ENCODE data around the gene MGAT4A. TPM values are rescaled to one million over a fixed set of nuclear protein-coding genes. Genes with fewer than 3 reads are reported as not detected.
A peak's percentile ranks its signal among the peaks of the same experiment; 100 is the strongest.

Gene MGAT4A
- 10 to 100 TPM; 13.8 to 13.9 TPM for total RNA-seq
- 12.1 TPM for polyA plus RNA-seq (ENCODE audit: insufficient read depth, low read depth, low replicate concordance)
- long read RNA-seq, donor 1, result 0 reads
- long read RNA-seq, donor 2, full-length matches to known transcripts, result 3 of 3 reads
- long read RNA-seq, donor 2, partial matches to known transcripts, result 0 of 3 reads
- long read RNA-seq, donor 2, other reads (novel, unspliced or antisense), result 0 of 3 reads

DNA sequence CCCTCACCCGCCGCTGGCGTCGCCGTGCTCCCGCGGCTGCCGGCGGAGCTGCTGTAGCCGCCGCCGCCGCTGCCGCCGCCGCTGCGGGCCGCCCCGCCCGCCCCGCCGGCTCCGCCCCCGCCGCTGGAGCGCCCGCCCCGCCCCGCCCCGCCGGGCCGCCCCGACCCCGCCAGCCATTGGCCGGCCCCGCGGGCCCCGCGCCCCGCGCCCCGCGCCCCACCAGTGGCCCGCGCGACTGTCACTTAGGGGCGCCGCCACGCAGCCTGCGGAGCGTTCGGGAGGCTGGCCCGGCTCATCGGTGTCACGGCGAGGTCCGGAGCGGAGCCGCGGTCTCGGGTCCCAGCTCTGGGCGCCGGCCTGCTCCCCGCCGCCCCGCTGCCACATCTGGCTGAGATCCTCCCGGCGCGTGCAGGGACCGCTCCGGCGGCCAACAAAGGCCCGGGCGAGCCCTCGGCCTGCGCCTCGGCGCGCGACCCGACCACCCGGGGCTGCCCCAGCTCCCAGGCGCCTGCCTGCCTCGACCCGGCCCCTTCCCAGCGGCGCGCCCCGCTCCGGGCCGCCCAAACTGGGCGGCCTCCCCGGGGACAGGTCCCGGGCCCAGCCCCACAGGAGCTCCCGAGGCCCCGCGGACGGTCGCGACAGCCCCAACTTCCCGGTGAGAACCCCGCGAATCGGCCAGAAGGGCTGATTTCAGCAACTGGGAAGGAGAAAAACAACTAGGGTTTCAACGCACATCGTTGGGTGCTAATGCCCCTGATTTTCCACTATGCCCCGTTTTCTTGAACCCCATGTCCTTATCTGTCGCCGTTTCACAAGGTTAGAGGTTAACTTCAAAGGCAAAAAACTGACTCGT is at the start of gene MGAT4A:
Gene MGAT4A, minus strand, starts transcription at position 92 of the 853 bp plus-strand sequence. CDS start 4,800 bp downstream, outside the sequence.
- Histone ChIP-seq H3K27ac (peak within 1 kb of the TSS; percentile 42 to 80), H3K36me3 (ENCODE audit: low read depth, missing control alignments) (no peaks in the 10 kb centered on the region), H3K4me3 (peak within 1 kb of the TSS; percentile 71), H3K9me3 (no peaks in the 10 kb centered on the region), H3K27me3 (no peaks in the 10 kb centered on the region), H3K4me1 (peaks cover 9% of the 10 kb centered on the region)
- DNase-seq, result peak; percentile 61
- TF ChIP-seq POLR2A (IDR thresholded peaks at IDR 0.05), result no peak
- TF ChIP-seq, protein P1, sequence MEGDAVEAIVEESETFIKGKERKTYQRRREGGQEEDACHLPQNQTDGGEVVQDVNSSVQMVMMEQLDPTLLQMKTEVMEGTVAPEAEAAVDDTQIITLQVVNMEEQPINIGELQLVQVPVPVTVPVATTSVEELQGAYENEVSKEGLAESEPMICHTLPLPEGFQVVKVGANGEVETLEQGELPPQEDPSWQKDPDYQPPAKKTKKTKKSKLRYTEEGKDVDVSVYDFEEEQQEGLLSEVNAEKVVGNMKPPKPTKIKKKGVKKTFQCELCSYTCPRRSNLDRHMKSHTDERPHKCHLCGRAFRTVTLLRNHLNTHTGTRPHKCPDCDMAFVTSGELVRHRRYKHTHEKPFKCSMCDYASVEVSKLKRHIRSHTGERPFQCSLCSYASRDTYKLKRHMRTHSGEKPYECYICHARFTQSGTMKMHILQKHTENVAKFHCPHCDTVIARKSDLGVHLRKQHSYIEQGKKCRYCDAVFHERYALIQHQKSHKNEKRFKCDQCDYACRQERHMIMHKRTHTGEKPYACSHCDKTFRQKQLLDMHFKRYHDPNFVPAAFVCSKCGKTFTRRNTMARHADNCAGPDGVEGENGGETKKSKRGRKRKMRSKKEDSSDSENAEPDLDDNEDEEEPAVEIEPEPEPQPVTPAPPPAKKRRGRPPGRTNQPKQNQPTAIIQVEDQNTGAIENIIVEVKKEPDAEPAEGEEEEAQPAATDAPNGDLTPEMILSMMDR (IDR thresholded peaks at IDR 0.05), result no peak
- intact Hi-C loops (cut with DNase I; ENCODE audit: low total_unique reads), result no loop called here
- WGBS, 2 donors, result 0% methylated on average over 6 to 13 of the region's 110 CpGs

DNA sequence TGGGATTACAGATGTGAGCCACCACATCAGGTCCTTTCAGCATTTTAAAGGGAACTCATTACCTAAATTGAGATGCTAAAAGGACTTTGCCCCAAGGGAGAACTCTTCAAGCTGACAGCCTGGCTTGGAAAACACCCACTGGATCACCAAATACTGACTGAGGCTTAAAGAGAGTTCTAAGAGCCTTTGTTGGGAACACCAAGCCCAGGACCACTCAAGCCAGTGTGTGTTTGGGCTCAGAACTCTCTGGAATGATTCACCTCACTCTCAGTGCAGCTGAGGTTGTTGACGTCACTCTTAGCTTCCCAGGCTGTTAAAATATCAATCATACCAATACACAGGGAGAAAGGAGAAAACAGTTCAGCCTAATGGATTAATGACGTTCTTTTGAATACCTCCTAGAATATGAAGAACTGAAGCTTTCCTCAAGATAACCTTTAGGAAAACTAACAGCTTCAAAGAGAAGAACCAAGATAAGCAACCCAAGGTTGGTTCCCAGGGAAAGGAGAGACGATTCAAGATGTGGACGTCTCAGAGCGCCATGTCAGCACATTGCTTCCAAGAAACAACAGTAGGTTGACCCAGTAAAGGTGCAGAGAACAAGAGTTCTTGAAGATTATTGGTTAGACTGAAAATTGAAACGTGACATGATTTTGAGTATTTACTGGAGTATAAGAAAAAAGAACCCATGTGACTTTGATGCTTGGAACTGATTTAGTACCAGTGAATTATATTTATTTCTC is 48.0 kb upstream of the MGAT4A start:
- intact Hi-C loops (cut with DNase I; ENCODE audit: low total_unique reads), result no loop called here
- H3K36me3 ChIP-seq (ENCODE audit: low read depth, missing control alignments), result no peaks in the 10 kb centered on the region
- H3K9me3 ChIP-seq, result no peaks in the 10 kb centered on the region
- no peak overlapping the region for H3K27ac ChIP-seq
- H3K4me1 ChIP-seq, result peaks cover 13% of the 10 kb centered on the region
- no peaks in the 10 kb centered on the region for H3K27me3 ChIP-seq
- DNase-seq, result no peak
- WGBS, 2 donors, result 87 to 89% methylated on average over 6 of the region's 6 CpGs
- H3K4me3 ChIP-seq, result no peak overlapping the region
- no peak for TF ChIP-seq POLR2A (IDR thresholded peaks at IDR 0.05)
- TF ChIP-seq, protein P1 (IDR thresholded peaks at IDR 0.05), result no peak

DNA sequence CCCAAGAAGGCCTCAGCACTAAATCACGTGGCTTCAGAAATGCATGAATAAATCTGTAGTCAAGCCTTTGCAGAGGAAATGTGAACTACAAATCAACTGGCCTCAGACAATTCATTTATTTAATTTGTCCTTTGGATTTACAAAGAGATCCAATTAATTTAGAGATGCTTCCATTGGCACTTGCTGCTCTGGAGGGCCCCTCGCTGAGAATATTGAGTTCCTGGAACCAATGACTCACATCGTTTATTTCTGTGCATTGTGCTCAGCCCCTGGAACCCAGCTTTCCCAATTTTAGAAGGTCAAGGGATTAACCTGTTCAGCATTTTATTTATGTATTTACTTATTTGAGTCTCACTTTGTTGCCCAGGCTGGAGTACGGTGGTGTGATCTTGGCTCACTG is 47.2 kb upstream of the MGAT4A start:
- Histone ChIP-seq H3K36me3 (ENCODE audit: low read depth, missing control alignments) (no peaks in the 10 kb centered on the region), H3K4me3 (no peak overlapping the region), H3K4me1 (peaks cover 13% of the 10 kb centered on the region), H3K27ac (no peak overlapping the region), H3K27me3 (no peaks in the 10 kb centered on the region), H3K9me3 (no peaks in the 10 kb centered on the region)
- intact Hi-C loops (cut with DNase I; ENCODE audit: low total_unique reads), result no loop called here
- no peak for DNase-seq
- 80 to 81% methylated on average over 4 of the region's 4 CpGs for WGBS, 2 donors
- TF ChIP-seq POLR2A (IDR thresholded peaks at IDR 0.05), result no peak
- TF ChIP-seq, protein P1 (IDR thresholded peaks at IDR 0.05), result no peak

DNA sequence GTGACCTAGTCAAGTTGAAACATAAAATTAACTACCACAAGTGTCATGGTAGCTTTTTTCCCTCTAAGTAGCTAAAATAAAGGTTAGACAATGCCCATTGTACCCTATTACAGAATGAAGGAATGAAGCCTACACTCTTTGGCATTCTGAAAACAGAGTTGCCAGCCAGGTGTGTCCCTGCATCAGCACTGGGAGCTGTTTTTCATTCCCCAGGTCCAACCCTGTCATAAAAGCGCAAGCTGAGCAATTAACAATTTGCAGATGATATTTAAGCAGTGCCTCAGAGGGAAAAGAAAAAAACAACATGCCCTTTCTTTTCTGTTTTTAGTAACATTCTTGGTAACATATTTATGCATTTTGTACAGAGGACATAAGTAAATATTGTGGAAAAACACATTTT is 46.8 kb upstream of the MGAT4A start:
- peaks cover 13% of the 10 kb centered on the region for H3K4me1 ChIP-seq
- H3K27ac ChIP-seq, result no peak overlapping the region
- H3K9me3 ChIP-seq, result no peaks in the 10 kb centered on the region
- DNase-seq, result no peak
- TF ChIP-seq, protein P1 (IDR thresholded peaks at IDR 0.05), result no peak
- TF ChIP-seq POLR2A (IDR thresholded peaks at IDR 0.05), result no peak
- WGBS, 2 donors, result 80 to 98% methylated on average over 1 of the region's 1 CpG
- H3K4me3 ChIP-seq, result no peak overlapping the region
- H3K36me3 ChIP-seq (ENCODE audit: low read depth, missing control alignments), result no peaks in the 10 kb centered on the region
- no peaks in the 10 kb centered on the region for H3K27me3 ChIP-seq
- intact Hi-C loops (cut with DNase I; ENCODE audit: low total_unique reads), result no loop called here

All from testis (tissue), 5 donors.